Activated CD8-positive, alpha-beta memory T cell treated with anti-CD3 and anti-CD28 coated beads, Interleukin-2, amount 50 U/mL, for 1 hour (primary cell): ENCODE results near the gene HOXC10.

ENCODE experiments used
- DNase-seq: peaks from one replicate; pipeline ENCODE4 v3.0.0-alpha.2; 2020; ENCODE audit errors: extremely low read depth

Gene HOXC10

DNA sequence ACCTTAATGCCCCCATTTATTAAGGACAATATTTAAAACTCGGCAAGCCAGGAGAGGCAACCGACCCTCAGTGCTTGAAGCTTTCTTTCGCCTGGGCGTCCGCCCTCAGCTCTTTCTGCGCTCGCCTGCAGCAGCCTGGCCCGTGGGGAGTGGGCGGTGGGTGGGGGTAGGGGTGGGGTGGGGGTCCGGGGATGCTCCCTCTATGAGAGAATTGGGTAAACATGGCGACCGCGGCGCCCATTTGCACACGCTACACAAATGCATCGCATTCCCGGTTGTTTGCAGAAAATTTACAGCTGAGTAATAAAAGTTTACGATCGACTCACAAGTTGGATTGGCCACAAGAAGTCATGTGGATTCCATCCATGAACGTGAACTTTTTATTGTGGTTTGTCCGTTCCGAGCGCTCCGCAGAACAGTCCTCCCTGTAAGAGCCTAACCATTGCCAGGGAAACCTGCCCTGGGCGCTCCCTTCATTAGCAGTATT is 31.6 kb downstream of the HOXC10 start:
- no peak for DNase-seq

DNA sequence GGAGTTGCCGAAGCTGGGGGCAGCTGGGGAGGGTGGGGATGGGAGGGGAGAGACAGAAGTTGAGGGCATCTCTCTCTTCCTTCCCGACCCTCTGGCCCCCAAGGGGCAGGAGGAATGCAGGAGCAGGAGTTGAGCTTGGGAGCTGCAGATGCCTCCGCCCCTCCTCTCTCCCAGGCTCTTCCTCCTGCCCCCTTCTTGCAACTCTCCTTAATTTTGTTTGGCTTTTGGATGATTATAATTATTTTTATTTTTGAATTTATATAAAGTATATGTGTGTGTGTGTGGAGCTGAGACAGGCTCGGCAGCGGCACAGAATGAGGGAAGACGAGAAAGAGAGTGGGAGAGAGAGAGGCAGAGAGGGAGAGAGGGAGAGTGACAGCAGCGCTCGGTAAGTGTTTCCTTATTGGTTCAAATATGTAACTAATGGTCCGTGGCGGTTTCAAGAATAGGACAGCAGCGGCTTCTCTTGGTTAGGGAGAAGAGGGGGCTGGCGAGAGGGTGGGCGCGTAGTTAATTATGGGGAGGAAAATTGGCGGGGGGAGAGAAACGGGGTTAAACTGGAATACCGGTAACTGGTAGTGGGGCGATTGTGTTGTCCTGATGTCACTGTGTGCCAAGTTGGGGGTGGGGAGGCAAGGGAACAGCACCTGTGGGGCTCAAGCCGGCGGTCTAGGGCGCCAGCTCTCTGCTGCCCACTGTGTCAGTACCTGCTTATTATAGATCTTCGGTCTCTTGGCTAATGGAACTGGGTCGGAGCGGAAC is 32.3 kb downstream of the HOXC10 start:
- no peak for DNase-seq

DNA sequence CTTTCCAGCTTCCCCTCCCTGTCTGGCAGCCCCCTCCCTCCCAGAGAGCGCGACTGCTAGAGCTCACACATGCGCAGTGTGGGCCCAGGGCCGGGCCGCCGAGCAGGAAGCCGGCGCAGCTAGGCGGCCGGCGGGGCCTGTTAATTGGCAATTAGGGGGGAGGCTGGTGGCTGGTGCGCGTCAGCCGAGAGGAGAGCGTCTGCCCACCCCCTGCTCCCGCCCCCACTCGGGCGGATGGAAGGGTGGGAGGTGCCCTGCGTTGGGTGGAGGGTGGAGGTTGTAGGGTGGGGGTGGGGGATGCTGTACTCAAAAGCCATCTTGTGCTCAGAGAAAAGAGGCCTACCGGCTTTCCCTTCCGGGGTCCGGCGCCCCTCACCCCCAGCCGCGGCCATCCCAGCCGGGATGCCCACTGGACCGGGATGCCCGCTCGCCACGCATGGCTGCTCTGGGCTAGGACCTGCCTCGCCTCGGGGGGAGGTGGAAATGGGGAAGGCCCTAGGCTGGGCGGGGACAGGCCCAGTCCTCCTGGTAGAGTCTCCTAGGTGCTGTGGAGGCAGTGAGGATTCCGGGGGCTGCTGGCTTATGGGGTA is 33.0 kb downstream of the HOXC10 start:
- DNase-seq, result peak; percentile 14

DNA sequence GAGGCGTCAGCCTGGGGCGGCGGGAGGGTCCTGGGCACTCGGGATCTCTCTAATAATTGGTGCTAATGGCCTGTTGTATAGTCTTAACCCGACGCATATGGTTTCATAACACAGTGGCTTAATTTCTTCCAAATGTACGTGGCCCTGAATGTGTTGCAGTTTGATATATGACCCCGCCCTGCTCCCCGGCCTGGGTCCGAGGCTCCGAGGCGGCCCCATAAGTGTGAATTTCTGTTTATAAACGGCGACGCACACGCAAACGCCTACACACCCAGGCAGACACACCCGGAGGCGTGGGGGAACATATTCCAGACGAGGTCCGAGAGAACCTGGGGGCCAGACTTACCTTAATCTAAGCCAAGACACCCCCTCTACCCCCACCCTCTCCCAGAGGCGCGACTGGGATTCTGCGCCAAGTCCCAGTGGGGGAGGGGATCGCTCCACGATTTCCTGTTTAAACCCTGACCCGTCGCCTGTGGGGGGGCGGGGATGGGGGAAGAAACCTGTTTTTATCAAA is 33.6 kb downstream of the HOXC10 start:
- no peak for DNase-seq

DNA sequence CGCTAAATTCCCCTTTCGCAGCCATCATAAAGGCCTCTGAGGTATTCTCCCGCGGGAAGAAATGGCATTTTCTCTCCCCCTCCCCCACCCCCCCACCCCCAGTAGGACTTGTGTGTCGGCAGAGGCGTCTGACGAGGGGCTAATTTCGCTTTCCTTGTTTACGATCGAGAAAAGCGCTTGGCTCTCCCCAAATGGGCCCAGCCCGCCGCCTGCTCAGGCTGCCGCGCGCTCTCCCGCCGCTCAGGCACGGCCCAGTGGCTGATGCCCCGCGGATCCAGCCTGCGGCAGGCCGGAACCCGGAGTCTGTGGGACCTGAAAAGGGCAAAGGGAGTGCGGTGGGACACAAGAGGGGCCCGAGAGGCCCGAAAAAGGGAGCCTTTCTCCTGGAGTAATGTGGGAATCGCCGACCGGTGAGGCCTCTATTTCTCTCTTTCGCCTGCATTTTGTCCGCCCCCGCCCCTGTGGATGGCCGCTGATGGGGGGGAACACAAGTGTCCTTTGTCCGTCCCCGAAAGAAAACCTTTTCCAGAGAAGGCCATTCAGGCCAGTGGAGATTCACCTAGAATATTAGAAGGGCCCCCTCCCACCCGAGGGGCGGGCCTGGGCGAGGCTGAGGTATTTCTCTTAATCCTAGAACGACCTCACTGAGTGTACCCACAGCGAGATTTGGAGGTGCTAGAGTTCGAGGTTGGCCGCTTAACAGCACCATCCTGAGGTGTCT is 34.3 kb downstream of the HOXC10 start:
- DNase-seq, result no peak

DNA sequence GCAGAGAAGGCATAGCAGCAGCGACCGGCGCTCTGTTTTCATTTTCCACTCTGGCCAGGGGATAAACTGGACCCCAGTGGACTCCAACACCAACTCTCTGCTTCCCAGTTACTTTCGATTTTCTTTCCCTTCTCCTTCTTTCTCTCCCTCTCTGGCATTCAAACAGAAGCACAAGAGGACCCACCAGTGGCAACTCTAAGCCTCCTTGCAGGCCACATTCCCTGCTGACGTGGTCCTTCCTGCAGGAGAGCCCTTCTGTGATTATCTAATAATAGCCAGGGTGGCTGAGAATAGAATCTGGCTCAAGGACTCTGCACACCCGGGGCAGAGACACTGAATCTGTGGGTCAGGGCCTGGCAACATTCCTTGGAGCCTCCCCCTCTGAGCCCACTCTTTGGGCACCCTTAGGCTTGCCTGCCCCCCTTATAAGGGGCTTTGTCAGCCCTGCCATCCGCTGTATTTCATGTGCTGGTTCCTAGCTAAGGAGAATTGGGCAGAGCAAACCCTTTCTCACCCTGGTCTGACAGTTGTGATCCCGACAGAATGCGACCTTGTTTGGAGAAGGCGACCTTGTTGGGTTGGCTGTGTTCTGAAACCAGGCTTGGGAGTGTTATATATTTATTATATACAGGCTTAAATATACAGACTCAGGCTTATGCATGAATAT is 35.1 kb downstream of the HOXC10 start:
- no peak for DNase-seq

DNA sequence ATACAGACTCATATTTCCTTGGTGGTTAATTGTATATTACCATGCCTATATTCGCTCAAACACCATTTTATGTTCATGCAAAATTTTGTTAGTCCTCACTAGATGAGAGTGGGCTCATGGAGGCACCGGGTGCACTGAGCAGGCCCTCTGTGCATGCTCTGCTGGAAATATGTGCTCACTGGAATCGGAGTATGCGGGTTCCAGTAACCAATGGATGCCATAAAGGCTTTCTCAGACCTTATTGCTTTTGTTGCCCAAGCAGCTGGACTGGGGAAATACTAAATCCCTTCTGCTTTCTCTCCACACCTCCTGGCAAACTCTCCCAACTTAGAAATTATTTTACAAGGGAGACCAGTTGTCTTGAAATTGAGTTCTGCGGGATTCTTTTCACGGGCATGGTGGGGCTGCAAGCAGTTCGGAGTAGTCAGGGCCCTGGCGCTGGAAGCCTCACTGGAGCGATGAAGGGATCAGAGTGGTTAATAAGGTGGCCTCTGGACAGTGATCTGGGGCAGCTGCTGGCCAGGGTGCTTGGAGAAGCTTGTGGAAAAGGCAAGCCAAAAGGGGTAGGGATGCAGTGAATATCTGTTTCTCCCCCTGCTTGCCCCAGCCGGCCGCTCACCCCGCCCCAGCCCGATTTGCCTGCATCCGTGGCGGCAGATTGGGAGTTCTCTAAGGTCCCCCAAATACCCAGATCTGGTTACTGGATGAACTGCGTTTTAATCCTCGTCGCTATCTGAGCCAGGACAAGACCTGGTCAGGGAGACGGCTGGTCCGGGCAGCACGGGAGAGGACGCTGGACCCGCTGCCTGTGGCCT is 35.9 kb downstream of the HOXC10 start:
- no peak for DNase-seq

DNA sequence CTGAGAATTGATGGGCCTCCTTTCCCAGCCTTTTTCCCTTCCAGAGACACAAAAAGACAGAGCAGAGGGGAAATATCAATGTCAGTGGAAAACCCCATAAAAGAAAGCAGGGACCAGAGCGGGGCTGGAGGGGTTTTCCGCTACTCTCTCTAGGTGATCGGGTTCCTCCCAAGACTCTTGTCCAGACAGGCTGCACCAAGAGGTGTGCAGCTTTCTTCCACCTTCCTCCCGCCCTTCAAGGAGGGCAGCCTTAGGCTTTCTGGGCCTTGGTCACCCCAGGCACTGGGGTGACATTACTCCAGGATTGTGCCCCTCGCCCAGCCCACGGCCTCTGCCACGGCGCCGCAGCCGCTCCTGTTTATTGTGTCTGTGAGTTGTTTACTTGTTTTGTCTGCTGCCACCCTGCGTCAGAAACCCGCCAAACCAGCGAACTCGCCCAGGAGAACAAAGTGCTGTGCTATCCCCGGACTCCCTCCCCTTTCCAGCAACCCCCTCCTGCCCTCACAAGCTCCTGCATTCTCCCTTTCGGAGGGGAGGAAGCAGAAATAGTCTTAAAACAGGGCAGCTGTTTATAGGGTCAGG is 36.6 kb downstream of the HOXC10 start:
- DNase-seq, result no peak

DNA sequence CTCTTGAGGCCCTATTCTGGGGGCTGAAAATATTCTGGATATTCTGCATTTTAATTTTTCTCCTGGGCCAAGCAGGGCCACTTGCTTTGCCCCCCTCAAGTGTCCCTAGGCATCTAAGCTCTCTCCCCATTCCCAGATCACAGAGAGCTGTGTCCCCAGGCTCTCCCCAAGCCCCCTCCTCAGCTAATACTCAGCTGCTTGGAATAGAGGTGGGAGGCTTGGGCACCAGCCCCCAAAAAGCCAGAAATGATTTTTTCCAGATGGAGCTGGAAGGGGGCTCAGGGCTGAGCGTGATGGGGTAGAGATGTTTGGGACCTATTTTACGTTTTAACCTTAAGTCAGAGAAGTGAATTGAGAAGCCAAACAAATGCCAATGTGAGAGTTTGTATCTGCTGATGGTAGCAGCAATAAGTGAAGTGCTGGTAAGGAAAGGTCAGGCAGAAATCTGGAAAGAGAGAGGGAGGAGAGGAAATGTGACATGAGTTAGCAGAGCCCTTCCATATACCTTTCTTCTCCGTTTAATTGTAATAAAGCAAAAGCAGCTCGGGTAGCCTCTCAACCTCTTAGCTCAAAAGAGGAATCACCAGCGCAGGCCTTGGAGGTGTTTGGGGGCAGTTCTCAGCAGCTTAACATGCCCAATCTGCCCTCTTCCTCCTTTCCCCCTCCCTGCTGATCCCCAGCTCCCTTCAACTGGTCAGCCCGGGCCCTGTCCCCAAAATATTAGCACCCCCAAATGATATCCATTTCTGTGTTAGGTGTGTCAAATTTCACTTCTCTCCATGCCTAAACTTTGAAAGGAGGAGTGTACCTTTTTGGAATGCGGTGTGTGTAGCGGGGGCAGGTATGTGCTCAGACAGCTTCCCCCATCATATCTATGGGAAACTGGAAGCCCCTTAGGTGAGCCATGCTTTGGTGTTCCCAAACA is 38.3 kb downstream of the HOXC10 start:
- DNase-seq, result no peak

DNA sequence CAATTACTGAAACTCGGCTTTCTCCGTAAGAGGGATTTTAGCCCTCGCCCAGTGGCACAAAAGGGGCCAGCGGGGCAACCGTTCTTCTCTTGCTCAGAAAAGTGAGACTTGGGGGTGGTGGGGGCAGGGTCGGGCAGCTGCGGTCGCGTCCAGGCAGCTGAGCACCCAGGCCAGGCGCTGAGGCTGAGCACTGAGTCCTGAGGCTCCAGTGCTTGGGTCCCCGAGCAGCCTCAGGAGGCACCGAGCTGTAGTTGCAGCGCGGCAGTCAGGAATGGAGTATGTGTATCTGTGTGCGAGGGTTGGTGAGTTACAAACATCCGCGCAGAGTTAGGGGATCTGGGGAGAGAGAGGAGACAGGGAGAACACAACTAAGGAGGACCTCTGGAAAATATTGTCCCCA is 39.2 kb downstream of the HOXC10 start:
- no peak for DNase-seq

DNA sequence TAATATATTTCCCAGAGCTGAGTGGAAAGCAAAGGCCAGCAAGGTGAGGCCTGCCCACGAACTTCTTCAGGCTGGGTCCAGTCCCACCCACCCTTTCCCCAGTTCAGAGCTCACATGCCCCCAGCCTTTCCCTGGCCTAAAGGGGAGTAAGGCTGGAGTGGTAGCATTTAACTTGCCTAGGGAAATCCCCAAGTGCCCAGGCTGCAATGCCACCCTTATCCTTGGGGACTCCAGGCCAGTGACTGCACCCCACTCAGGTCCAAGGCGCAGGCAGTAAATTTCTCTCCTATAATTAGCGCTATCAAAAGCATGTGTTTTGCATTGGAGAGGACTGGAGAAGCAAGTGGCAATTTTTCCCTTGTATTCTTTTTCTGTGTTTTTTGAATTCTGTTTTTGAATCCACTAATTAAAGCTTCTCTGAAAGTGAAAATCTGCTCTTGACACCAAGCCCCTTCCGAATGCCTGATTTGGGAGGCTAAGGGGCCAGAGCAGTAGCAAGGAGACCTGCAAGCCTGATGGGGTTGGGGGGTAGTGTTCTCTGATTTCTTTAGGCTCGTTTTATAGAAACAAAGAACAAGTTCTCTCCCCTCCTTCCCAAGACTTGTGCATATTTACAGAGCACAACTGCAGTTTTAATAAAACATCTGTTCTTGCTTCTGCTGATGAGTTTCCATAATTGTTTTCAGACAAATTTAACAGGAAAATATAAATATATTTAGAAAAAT is 39.8 kb downstream of the HOXC10 start:
- no peak for DNase-seq

DNA sequence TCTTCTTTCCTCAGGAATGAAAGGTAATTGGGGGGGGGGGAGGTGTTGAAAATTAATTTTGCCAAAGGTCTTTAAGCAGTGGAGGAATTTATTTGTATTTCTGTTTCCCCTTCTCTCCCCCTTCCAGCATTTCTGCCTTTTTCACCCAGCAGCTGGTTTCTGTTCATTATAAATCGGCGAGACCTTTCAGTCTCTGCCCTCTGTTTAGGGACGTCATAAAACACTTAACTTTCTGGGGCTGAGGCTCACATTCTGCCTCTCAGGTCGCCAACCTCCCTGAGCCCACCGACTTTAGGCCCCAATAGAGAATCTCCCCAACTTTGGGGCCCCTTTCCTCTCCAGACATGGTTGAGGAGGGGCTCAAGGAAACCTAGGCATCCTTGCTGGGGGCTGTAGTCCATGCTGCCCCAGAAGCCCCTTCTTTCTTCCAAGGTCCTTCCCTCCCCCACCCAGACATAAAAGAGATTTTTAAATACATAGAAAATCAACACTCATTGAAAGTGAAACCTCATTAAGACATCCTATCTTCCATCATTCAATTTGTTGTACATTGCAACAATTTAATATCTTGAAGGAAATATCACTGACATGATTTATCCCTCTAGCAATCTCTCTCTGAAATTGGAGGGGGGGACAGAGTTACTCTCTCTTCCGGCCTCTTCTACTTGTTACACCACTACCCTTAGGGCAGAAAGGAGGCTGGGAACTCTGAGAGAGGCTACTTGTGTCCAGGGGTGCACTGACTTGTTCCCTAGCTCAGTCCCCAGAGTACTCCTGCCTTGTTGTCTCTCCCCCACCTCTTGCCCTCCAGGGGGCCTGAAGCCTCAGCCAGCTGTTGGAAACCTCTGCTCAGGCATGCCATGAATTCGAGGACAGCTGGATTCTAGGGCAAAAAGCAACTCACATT is 40.8 kb downstream of the HOXC10 start:
- DNase-seq, result no peak

DNA sequence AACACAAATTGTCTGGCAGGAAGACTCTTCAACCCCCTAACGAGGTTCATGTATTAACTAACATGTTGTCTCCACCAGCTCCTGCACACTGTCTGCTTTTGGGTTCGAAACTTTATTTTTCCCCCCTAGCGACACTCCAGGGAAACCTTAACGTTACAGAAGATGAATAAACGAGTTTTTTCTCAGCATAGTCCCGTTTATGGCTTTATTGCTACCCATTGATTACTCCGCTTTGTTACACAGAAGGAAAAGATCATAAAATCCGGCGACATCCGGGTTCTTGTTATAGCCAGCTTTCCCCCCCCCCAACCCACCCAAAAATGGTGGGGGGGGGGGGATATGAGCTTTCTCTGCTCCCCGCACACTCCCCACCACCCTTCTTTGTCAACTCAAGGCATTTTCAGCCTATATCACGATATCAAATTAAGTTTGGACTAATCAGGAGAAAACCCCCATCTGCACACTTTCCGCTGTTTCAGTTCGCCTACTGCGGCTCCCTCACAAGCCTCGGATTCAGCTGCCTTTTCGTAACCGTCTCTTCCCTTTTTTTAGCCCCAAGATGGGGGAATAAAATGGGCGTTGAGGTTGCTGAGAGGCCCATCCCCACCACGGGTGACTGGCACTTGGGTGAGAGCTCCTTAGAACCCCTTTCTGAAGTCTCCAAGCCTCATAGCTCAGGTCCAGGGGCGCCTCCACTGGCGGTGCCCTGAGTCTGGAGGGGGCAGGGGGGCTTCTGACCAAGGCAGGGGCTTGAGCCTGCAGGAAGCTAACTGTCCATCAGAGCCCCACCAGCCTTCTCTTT is 41.9 kb downstream of the HOXC10 start:
- DNase-seq, result no peak

DNA sequence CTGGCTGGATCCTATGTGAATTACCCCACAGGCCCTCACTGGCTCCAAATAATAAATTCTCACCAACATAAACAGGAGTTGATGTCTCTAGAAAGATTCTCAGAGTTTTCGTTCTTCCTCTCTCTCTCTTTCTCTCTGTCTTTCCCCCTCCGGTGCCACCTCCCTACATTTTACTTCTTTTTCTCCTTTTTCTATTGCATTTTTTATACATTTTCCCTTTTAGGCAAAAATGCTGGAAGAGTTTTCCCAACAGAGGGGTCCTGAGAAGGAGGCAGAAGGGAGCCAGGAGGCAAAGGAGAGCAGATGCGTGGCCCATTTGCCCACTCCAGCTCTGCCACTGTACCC is 42.5 kb downstream of the HOXC10 start:
- no peak for DNase-seq

DNA sequence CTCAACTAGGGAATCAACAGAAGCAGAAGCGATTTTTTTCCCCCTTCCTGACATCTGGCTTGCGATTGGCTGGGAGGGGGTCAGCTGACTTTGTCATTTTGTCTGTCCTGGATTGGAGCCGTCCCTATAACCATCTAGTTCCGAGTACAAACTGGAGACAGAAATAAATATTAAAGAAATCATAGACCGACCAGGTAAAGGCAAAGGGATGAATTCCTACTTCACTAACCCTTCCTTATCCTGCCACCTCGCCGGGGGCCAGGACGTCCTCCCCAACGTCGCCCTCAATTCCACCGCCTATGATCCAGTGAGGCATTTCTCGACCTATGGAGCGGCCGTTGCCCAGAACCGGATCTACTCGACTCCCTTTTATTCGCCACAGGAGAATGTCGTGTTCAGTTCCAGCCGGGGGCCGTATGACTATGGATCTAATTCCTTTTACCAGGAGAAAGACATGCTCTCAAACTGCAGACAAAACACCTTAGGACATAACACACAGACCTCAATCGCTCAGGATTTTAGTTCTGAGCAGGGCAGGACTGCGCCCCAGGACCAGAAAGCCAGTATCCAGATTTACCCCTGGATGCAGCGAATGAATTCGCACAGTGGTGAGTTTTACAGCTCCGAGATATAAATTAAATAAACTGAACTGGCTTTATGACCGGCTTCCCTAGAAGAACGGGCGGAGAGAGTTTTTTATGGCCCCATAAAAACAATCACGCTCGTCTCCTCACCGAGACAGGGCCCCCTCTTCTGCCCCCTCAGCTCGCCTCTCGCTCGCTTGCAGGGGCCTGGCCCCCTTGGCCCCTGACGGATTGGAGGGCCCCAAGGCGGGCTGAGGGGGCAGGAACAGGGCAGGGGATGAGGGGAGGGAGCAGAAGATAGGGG is 43.6 kb downstream of the HOXC10 start, which contains the start of gene HOXC6:
Gene HOXC6, plus strand, starts transcription at position 127 of the 888 bp plus-strand sequence. Its CDS starts 82 bp downstream, at position 209.
- no peak for DNase-seq
